Stomach (tissue), 4 donors: ENCODE results near the gene PNKP.

Source experiments
- EP300 ChIP-seq: sonication (generic); formaldehyde crosslinking; IDR thresholded peaks from one replicate; pipeline ENCODE4 v1.6.1; 2017; ENCODE audit warnings: antibody characterized with exemption
- POLR2A ChIP-seq, 4 donors: fragments of 450-650 bp; IDR thresholded peaks; one replicate each; pipeline ENCODE4 v1.6.1; 2016; ENCODE audit warnings: antibody characterized with exemption in 4 of 4, control low read depth in 2 of 4, mild to moderate bottlenecking in 1 of 4, moderate library complexity in 1 of 4
- POLR2AphosphoS5 ChIP-seq, 3 donors: sonication (generic); formaldehyde crosslinking; IDR thresholded peaks; one replicate each; pipeline ENCODE4 v1.6.1; 2016; ENCODE audit warnings: antibody characterized with exemption in 3 of 3
- TF ChIP-seq, protein P1 (sequence below), 7 experiments: fragments of 450-650 bp in 4 of 7; fragments of 200-600 bp in 3 of 7; sonication (generic) in 3 of 7; IDR thresholded peaks; one replicate each; pipeline ENCODE4 v1.5.1; 2016 to 2019; ENCODE audit warnings: antibody characterized with exemption in 7 of 7, control low read depth in 2 of 7, mild to moderate bottlenecking in 1 of 7

DNA sequence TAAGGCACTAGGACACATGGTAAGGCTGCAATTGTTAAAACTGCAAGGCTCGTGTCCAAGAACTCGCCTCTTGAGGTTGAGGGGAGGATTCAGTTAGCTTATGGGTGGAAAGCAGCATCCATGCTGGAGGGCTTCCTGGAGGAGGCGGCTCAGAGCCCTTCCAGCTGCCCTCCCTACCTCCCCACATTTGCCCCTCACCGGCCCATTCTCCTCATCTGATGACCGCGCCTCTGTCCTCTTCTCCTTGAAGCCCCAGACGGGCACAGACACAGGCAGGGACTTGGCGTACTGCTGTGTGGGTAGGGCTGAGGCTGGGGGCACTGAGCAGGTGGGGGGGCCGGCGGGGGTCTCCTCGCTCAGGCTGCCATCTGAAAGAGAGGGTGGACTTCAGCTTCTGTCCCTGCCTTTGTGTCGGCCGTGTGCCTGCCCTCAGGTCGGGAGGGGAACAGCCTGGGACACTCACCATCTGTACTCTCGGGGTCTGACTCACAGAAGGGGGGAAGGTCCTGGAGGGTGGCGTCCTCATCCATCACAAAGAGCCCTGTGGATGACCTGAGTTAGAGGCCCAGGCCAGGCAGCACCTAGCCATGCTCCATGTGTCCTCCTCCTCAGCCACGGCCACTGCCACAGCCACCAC lies 4.1 kb upstream of the PNKP start:
- no peak for TF ChIP-seq POLR2A (IDR thresholded peaks at IDR 0.05)
- no peak for TF ChIP-seq EP300
- TF ChIP-seq, protein P1, sequence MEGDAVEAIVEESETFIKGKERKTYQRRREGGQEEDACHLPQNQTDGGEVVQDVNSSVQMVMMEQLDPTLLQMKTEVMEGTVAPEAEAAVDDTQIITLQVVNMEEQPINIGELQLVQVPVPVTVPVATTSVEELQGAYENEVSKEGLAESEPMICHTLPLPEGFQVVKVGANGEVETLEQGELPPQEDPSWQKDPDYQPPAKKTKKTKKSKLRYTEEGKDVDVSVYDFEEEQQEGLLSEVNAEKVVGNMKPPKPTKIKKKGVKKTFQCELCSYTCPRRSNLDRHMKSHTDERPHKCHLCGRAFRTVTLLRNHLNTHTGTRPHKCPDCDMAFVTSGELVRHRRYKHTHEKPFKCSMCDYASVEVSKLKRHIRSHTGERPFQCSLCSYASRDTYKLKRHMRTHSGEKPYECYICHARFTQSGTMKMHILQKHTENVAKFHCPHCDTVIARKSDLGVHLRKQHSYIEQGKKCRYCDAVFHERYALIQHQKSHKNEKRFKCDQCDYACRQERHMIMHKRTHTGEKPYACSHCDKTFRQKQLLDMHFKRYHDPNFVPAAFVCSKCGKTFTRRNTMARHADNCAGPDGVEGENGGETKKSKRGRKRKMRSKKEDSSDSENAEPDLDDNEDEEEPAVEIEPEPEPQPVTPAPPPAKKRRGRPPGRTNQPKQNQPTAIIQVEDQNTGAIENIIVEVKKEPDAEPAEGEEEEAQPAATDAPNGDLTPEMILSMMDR (IDR thresholded peaks at IDR 0.05), result no peak
- no peak for TF ChIP-seq POLR2AphosphoS5 (IDR thresholded peaks at IDR 0.05)
